IMR-90 (cell line): ENCODE data around the gene GOLPH3L. TPM values are rescaled to one million over a fixed set of nuclear protein-coding genes. Genes with fewer than 3 reads are reported as not detected.

Source experiments
- ATAC-seq: fragments of 200-7000 bp; cut with Tn5 transposase; 2 replicates; pipeline ENCODE4 v1.9.1; 2020; ENCODE audit warnings: low read depth, mild to moderate bottlenecking, moderate library complexity
- BruUV-seq: library from RNA; stranded (reverse); fragments of 400-500 nt; replicated peaks from 2 replicates; lab custom pipeline; 2021; lab: Mats Ljungman, UMichigan
- CTCF ChIA-PET: fragments of 300-600 bp; formaldehyde crosslinking; extraction: SDS; loops from one replicate; lab custom pipeline; 2021; ENCODE audit warnings: antibody characterized with exemption; lab: Yijun Ruan, JAX
- POLR2A ChIA-PET: fragments of 300-600 bp; sonication (Branson Sonifier 250); formaldehyde crosslinking; loops from one replicate; lab custom pipeline; 2022; ENCODE audit warnings: antibody characterized with exemption; ENCODE audit not compliant: unreplicated experiment; lab: Charles Lee
- DNase-seq: peaks from one replicate; pipeline ENCODE4 v3.0.0; 2013
- H2AFZ ChIP-seq: replicated peaks from 2 replicates; pipeline ENCODE3; 2013; ENCODE audit warnings: low read length, mild to moderate bottlenecking; ENCODE audit not compliant: poor library complexity
- H2AK5ac ChIP-seq: 2 replicates; pipeline ENCODE4 v1.6.1; 2013; ENCODE audit warnings: low read depth, low read length, inconsistent platforms
- H2AK9ac ChIP-seq: replicated peaks from 2 replicates; pipeline ENCODE3; 2013; ENCODE audit warnings: mild to moderate bottlenecking, low read depth, low read length, moderate library complexity; ENCODE audit not compliant: poor library complexity
- H2BK120ac ChIP-seq: 2 replicates; pipeline ENCODE4 v1.6.1; 2013; ENCODE audit warnings: low read depth, low read length, inconsistent platforms
- H2BK15ac ChIP-seq: 3 replicates; pipeline ENCODE4 v1.6.1; 2013; ENCODE audit warnings: low read depth, low read length, inconsistent platforms
- H2BK20ac ChIP-seq: 2 replicates; pipeline ENCODE4 v1.6.1; 2013; ENCODE audit warnings: low read depth, mild to moderate bottlenecking, inconsistent platforms, low read length, moderate library complexity
- H2BK5ac ChIP-seq: 2 replicates; pipeline ENCODE4 v1.6.1; 2013; ENCODE audit warnings: mild to moderate bottlenecking, low read depth, low read length, inconsistent platforms; ENCODE audit not compliant: poor library complexity, severe bottlenecking
- H3K14ac ChIP-seq: replicated peaks from 2 replicates; pipeline ENCODE4 v1.6.1; 2013; ENCODE audit warnings: low read depth, low read length, inconsistent platforms
- H3K18ac ChIP-seq: 2 replicates; pipeline ENCODE4 v1.6.1; 2013; ENCODE audit warnings: low read depth, low read length, control low read depth
- H3K23ac ChIP-seq: 2 replicates; pipeline ENCODE4 v1.6.1; 2013; ENCODE audit warnings: low read depth, low read length, inconsistent platforms
- H3K27ac ChIP-seq: 2 replicates; pipeline ENCODE4 v1.5.1; 2013; ENCODE audit warnings: mild to moderate bottlenecking, control low read depth, low read length; ENCODE audit not compliant: insufficient read depth
- H3K27me3 ChIP-seq: 2 replicates; pipeline ENCODE4 v1.6.1; 2013; ENCODE audit warnings: low read length; ENCODE audit not compliant: control insufficient read depth, insufficient read depth
- H3K36me3 ChIP-seq: 2 replicates; pipeline ENCODE4 v1.6.1; 2013; ENCODE audit warnings: low read length, mixed read lengths; ENCODE audit not compliant: control insufficient read depth, insufficient read depth
- H3K4ac ChIP-seq: 2 replicates; pipeline ENCODE4 v1.6.1; 2013; ENCODE audit warnings: low read depth, low read length, inconsistent platforms
- H3K4me1 ChIP-seq: 2 replicates; pipeline ENCODE4 v1.6.1; 2013; ENCODE audit warnings: low read length, mixed read lengths; ENCODE audit not compliant: control insufficient read depth, insufficient read depth
- H3K4me2 ChIP-seq: 2 replicates; pipeline ENCODE4 v1.6.1; 2013; ENCODE audit warnings: low read depth, mild to moderate bottlenecking, control low read depth, low read length, moderate library complexity
- H3K4me3 ChIP-seq: 2 replicates; pipeline ENCODE4 v1.5.1; 2013; ENCODE audit warnings: low read depth, mild to moderate bottlenecking, control low read depth, low read length, moderate library complexity; ENCODE audit not compliant: insufficient read depth
- H3K56ac ChIP-seq: 2 replicates; pipeline ENCODE4 v1.6.1; 2013; ENCODE audit warnings: low read length, inconsistent platforms; ENCODE audit not compliant: insufficient read depth; ENCODE audit errors: extremely low read depth
- H3K79me1 ChIP-seq, 2 experiments: 2 replicates each; pipeline ENCODE4 v1.6.1; 2013; ENCODE audit warnings: low read length in 2 of 2, inconsistent platforms in 1 of 2, low read depth in 1 of 2
- H3K9ac ChIP-seq: 2 replicates; pipeline ENCODE4 v1.6.1; 2013; ENCODE audit warnings: low read depth, low read length, control low read depth
- H3K9me1 ChIP-seq: 2 replicates; pipeline ENCODE4 v1.6.1; 2013; ENCODE audit warnings: low read length, inconsistent platforms; ENCODE audit not compliant: insufficient read depth
- H3K9me3 ChIP-seq: 2 replicates; pipeline ENCODE4 v1.6.1; 2013; ENCODE audit warnings: low read length; ENCODE audit not compliant: control insufficient read depth, insufficient read depth
- H4K20me1 ChIP-seq: 2 replicates; pipeline ENCODE4 v1.6.1; 2013; ENCODE audit warnings: low read length, inconsistent platforms; ENCODE audit not compliant: insufficient read depth
- H4K5ac ChIP-seq: 2 replicates; pipeline ENCODE4 v1.6.1; 2013; ENCODE audit warnings: mild to moderate bottlenecking, low read depth, low read length, control low read depth
- H4K8ac ChIP-seq, 2 experiments: 2 replicates each; pipeline ENCODE4 v1.6.1; 2013; ENCODE audit warnings: low read depth in 2 of 2, low read length in 2 of 2, control low read depth in 1 of 2, inconsistent platforms in 1 of 2
- H4K91ac ChIP-seq: 2 replicates; pipeline ENCODE4 v1.6.1; 2013; ENCODE audit warnings: low read depth, low read length, inconsistent platforms; ENCODE audit not compliant: insufficient read depth
- BHLHE40 ChIP-seq: fragments of 150-350 bp; IDR thresholded peaks from 2 replicates; pipeline ENCODE4 v1.6.1; 2016; ENCODE audit warnings: mild to moderate bottlenecking, low read depth, low read length
- CEBPB ChIP-seq: IDR thresholded peaks from 2 replicates; pipeline ENCODE4 v1.6.1; 2012; ENCODE audit warnings: low read depth, low read length, improper control_type of control experiment
- CHD1 ChIP-seq: IDR thresholded peaks from 2 replicates; pipeline ENCODE4 v1.6.1; 2012; ENCODE audit warnings: low read depth, low read length, improper control_type of control experiment
- CTCF ChIP-seq: conservative IDR thresholded peaks from 2 replicates; pipeline ENCODE4 v1.5.1; 2012; ENCODE audit warnings: mild to moderate bottlenecking, low read depth, low read length, improper control_type of control experiment
- FOS ChIP-seq: fragments of 150-350 bp; IDR thresholded peaks from 2 replicates; pipeline ENCODE4 v1.6.1; 2016; ENCODE audit warnings: low read depth, low read length
- MAFK ChIP-seq: IDR thresholded peaks from 2 replicates; pipeline ENCODE4 v1.6.1; 2012; ENCODE audit warnings: low read depth, low read length, improper control_type of control experiment
- MAZ ChIP-seq: IDR thresholded peaks from 2 replicates; pipeline ENCODE4 v1.6.1; 2012; ENCODE audit warnings: low read depth, mild to moderate bottlenecking, low read length, improper control_type of control experiment, moderate library complexity, borderline replicate concordance
- MXI1 ChIP-seq: IDR thresholded peaks from 2 replicates; pipeline ENCODE4 v1.6.1; 2012; ENCODE audit warnings: low read depth, mild to moderate bottlenecking, low read length, moderate library complexity, borderline replicate concordance
- NFE2L2 ChIP-seq: fragments of 150-350 bp; IDR thresholded peaks from 2 replicates; pipeline ENCODE4 v1.6.1; 2016; ENCODE audit warnings: low read depth, mild to moderate bottlenecking, low read length
- RAD21 ChIP-seq: IDR thresholded peaks from 2 replicates; pipeline ENCODE4 v1.6.1; 2012; ENCODE audit warnings: low read length, improper control_type of control experiment
- RCOR1 ChIP-seq: IDR thresholded peaks from 2 replicates; pipeline ENCODE4 v1.6.1; 2012; ENCODE audit warnings: mild to moderate bottlenecking, low read length, improper control_type of control experiment; ENCODE audit not compliant: insufficient replicate concordance
- RFX5 ChIP-seq: IDR thresholded peaks from 2 replicates; pipeline ENCODE4 v1.8.0; 2012; ENCODE audit warnings: low read depth, mild to moderate bottlenecking, low read length, moderate library complexity
- SMC3 ChIP-seq: fragments of 150-350 bp; IDR thresholded peaks from 2 replicates; pipeline ENCODE4 v1.6.1; 2016; ENCODE audit warnings: low read depth, mild to moderate bottlenecking, antibody characterized with exemption, low read length, moderate library complexity
- WGBS, 2 experiments: methylation state at CpG; one replicate each; pipeline versions ENCODE4 v1.1.5 to v1.1.7; 2013; ENCODE audit warnings: missing lambda C conversion rate in 2 of 2; ENCODE audit not compliant: insufficient read length in 1 of 2; ENCODE audit errors: extremely low coverage in 2 of 2; 5-methylcytosine and 5-hydroxymethylcytosine counted together
- dilution Hi-C: fragments of 300-500 bp; cut with HindIII; formaldehyde crosslinking; loops from one replicate; pipeline ENCODE4 v1.14.3; 2018; ENCODE audit warnings: low sequenced_read_pairs; ENCODE audit not compliant: unreplicated experiment
- in situ Hi-C: fragments of 300-500 bp; cut with MboI; formaldehyde crosslinking; loops from 3 replicates; pipeline ENCODE4 v1.14.3; 2019; ENCODE audit warnings: low sequenced_read_pairs, inconsistent platforms, mixed read lengths
- intact Hi-C: fragments of 100-400 bp; cut with micrococcal nuclease; formaldehyde crosslinking; loops from 2 replicates; pipeline ENCODE4 v1.10.0; 2022
- polyA plus RNA-seq, 3 experiments: library from polyadenylated mRNA; depleted of rRNA; stranded (reverse); fragments of >200 nt; gene quantifications; 2 replicates each; pipeline ENCODE4 v1.2.3, GENCODE V29; 2012; ENCODE audit warnings: low replicate concordance in 1 of 3
- total RNA-seq: library from RNA; depleted of rRNA; stranded (reverse); fragments of >200 nt; gene quantifications from 2 replicates; pipeline ENCODE4 v1.2.3, GENCODE V29; 2012
- TF ChIP-seq, protein P1 (sequence below): fragments of 150-350 bp; IDR thresholded peaks from 2 replicates; pipeline ENCODE4 v1.6.1; 2016; ENCODE audit warnings: low read depth, mild to moderate bottlenecking, low read length, moderate library complexity, borderline replicate concordance
- TF ChIP-seq, protein P2 (sequence below): fragments of 150-350 bp; IDR thresholded peaks from 2 replicates; pipeline ENCODE4 v1.6.1; 2017; ENCODE audit warnings: mild to moderate bottlenecking, antibody characterized with exemption, low read length, low read depth

The GOLPH3L gene
- total and polyA plus RNA-seq, 2 of the 4 experiments (the other 2 are of a cell fraction): 9.5 to 11.0 TPM

DNA sequence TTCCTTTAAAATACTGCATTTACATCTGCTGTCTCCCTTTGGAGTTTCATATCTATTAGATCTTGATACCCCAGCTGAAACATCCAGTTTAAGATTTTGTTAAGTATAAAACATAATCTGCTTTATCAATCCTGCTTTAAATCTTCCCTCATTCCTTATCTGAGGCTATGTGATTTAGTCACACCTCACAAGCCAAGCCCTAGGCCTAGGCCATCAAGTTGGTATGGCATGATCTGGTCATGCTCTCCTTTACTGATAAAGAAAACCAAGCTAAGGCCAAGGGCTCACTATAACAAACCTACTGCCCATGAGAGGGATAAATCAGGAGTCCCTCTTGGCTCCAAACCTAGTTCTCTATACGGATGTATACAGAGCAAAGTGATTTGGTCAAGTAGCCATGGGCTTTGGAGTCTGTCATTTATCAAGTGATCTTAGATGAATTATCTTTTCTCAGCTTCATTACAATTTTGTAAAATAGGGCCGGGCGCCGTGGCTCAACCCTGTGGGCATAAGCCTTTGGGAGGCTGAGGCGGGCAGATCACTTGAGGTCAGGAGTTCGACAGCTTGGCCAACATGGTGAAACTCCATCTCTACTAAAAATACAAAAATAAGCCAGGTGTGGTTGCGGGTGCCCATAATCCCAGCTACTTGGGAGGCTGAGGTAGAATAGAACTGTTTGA is 90.4 kb downstream of the GOLPH3L start:
- peak overlapping the region; percentile 81 for H3K4ac ChIP-seq
- H3K27me3 ChIP-seq: no peaks in the 10 kb centered on the region
- H2AK5ac ChIP-seq: peak overlapping the region; percentile 97
- POLR2A ChIA-PET: no interaction called here
- intact Hi-C loops (no loop called here), dilution Hi-C loops (no loop called here), in situ Hi-C loops (no loop called here)
- no peak overlapping the region for H3K4me2 ChIP-seq
- no peak overlapping the region for H3K27ac ChIP-seq
- no peak overlapping the region for H3K9ac ChIP-seq
- peak overlapping the region; percentile 60 for H4K91ac ChIP-seq
- no peaks in the 10 kb centered on the region for H3K9me3 ChIP-seq
- ATAC-seq (no peak), DNase-seq (no peak)
- 0 out of 2 replicates have a peak overlapping the region, but pooled peaks have one; percentile 64 for H3K23ac ChIP-seq
- whole genome bisulfite sequencing, 2 experiments: no CpG with 5 or more reads among the region's 7 CpGs
- H3K56ac ChIP-seq: no peak overlapping the region
- peaks cover 11% of the 10 kb centered on the region for H3K4me1 ChIP-seq
- H2AFZ ChIP-seq: no peak overlapping the region
- H3K36me3 ChIP-seq: no peaks in the 10 kb centered on the region
- H4K8ac ChIP-seq: peak overlapping the region; percentile 33 to 50; a peak in 2 of 4 replicates
- H4K5ac ChIP-seq: no peak overlapping the region
- peak overlapping the region; percentile 70; the same call in 1 of the 2 replicates for H2BK120ac ChIP-seq
- no peak overlapping the region for H3K4me3 ChIP-seq
- peaks cover 11 to 58% of the 10 kb centered on the region in 2 experiments for H3K79me1 ChIP-seq
- no peaks in the 10 kb centered on the region for H4K20me1 ChIP-seq
- H2AK9ac ChIP-seq: no peak overlapping the region
- H2BK15ac ChIP-seq: peak overlapping the region; percentile 98
- H2BK5ac ChIP-seq: peak overlapping the region; percentile 54
- TF ChIP-seq MAZ (no peak), CTCF (no peak), SMC3 (no peak), MXI1 (no peak), CEBPB (no peak), RAD21 (no peak), BHLHE40 (no peak), MAFK (no peak), NFE2L2 (no peak), CHD1 (no peak), RFX5 (no peak), RCOR1 (no peak), FOS (no peak)
- TF ChIP-seq, protein P1, sequence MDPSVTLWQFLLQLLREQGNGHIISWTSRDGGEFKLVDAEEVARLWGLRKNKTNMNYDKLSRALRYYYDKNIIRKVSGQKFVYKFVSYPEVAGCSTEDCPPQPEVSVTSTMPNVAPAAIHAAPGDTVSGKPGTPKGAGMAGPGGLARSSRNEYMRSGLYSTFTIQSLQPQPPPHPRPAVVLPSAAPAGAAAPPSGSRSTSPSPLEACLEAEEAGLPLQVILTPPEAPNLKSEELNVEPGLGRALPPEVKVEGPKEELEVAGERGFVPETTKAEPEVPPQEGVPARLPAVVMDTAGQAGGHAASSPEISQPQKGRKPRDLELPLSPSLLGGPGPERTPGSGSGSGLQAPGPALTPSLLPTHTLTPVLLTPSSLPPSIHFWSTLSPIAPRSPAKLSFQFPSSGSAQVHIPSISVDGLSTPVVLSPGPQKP: no peak
- TF ChIP-seq, protein P2, sequence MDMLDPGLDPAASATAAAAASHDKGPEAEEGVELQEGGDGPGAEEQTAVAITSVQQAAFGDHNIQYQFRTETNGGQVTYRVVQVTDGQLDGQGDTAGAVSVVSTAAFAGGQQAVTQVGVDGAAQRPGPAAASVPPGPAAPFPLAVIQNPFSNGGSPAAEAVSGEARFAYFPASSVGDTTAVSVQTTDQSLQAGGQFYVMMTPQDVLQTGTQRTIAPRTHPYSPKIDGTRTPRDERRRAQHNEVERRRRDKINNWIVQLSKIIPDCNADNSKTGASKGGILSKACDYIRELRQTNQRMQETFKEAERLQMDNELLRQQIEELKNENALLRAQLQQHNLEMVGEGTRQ: no peak
- H3K9me1 ChIP-seq: peaks cover 5% of the 10 kb centered on the region
- no TSS peak for BruUV-seq
- H3K14ac ChIP-seq: peak overlapping the region; percentile 73
- peak overlapping the region; percentile 57; the same call in 1 of the 2 replicates for H3K18ac ChIP-seq
- CTCF ChIA-PET: no interaction called here
- peak overlapping the region; percentile 81 for H2BK20ac ChIP-seq
